NCI-H2081 (cell line): Measurements from ENCODE around the gene ACVR1B.

Source experiments
- DNase-seq, 2 experiments: peaks; one replicate each; lab custom pipeline; 2025; lab: John Stamatoyannopoulos, UW

Gene ACVR1B

DNA sequence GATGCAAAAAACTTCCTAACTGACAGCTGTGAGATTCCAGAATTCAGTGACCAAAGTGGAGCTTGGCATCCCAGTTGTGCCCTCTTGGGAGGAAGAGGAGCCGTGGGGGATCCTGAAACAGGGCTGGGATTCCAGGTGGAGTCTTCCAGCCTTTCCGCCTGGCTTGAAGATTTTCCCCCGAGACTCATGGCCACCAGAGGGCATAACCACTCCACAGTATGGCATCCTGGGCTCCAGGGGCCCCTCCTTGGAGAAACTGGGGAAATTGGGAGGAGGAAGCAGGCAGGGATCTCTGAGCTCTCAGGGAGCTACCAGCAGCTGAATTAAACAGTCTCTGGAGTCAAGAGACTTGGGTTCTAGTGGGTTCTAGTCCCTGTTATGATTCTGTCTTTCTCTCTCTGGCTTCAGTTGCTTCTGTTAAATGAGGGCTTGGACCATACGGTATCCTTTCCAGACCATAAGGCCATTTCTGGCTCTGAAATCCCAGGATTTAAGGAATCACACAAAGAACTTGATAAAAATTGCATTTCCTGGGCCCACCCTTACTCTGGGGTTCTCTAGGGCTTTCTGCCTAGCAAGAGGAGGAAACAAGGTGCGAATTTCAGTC, 52.6 kb downstream of the ACVR1B start:
- DNase-seq, result peak; percentile 76

DNA sequence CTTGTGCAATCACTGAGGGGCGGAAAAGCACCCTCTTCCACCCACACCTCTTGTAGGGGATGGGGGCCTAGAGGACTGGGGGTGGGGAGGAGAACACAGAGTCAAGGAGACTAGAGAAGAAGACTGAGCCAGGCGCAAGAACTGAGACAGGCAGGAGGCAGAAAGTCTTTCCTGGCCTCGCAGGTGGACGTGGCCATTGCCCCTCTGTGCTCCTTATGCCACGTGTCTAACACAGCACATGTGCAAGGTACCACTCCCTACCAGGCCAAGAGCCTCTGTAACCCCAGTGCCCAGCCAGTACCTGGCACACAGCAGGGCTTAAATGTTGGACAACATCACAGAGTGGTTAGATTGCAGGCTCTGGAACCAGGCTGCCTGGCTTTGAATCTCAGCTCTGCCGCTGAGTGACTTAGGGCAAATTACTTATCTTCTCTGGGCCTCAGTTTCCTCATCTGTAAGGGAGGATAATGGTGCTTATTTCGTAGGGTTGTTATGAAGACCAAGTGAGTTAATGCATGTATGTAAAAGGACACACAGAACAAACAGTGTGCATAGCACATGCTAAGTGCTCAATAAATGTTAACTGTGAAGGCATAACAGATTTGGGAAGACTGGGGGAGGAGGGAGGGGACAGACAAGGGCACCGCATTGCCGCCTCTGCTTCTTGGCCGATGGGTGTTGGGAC, 53.9 kb downstream of the ACVR1B start:
- no peak for DNase-seq

DNA sequence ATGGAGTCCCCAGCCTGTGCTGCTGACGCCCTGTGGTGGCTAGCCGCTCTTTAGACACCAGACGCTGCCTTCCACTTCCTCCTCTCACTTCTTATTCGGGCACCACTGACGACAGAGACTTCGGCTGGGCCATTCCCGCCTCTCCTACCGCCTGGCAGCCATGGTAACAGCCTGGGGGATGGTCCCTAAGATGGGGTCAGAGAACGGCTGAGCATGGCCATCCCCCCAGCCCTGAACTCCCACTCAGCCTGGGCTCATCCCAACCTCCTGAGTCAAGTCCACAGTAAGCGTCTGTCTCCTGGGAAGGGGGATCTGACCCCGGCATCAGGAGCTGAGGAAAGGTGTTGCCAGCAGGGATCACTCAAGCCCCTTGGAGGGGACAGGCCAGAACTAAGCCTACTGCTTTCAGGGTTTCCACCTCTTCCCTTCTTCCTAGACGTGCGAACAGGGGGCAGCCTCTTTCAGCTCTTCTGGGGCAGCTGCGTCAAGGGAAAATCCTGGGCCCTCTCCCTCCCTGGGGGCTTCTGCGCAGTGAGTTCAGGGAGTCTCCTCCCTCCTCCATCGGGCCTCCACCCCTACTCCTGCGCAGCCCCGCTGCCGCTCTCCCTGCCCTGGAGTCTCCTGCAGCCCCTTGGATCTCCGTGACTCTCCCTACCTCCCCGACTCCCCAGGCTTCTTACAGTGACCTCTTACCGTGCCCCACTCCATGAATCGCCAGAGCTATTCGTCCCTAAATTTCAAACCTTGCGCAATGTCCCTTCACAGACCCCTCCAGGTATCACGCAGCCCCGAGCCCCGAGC, 54.6 kb downstream of the ACVR1B start:
- no peak for DNase-seq

DNA sequence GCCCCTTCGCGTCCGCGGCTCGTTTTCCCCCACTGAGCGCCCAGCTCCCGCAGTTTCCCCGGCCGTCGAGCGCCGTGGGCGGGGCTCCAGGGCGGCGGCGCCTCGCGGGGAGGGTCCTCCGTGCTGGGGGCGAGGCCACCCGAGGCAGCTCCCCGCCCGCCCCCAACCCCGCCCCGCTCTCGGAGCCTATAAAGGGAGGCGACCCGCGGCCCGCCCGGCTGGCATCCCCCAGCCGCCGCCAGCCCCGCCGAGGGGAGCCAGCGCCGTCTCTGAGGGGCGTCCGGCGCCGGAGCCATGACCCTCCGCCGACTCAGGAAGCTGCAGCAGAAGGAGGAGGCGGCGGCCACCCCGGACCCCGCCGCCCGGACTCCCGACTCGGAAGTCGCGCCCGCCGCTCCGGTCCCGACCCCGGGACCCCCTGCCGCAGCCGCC, 55.2 kb downstream of the ACVR1B start, which contains the start of gene TAMALIN:
Gene TAMALIN (plus strand): TSS at position 221 of the 432 bp plus-strand sequence. CDS start 74 bp downstream, at position 295.
- DNase-seq, result peak; percentile 63 to 71

DNA sequence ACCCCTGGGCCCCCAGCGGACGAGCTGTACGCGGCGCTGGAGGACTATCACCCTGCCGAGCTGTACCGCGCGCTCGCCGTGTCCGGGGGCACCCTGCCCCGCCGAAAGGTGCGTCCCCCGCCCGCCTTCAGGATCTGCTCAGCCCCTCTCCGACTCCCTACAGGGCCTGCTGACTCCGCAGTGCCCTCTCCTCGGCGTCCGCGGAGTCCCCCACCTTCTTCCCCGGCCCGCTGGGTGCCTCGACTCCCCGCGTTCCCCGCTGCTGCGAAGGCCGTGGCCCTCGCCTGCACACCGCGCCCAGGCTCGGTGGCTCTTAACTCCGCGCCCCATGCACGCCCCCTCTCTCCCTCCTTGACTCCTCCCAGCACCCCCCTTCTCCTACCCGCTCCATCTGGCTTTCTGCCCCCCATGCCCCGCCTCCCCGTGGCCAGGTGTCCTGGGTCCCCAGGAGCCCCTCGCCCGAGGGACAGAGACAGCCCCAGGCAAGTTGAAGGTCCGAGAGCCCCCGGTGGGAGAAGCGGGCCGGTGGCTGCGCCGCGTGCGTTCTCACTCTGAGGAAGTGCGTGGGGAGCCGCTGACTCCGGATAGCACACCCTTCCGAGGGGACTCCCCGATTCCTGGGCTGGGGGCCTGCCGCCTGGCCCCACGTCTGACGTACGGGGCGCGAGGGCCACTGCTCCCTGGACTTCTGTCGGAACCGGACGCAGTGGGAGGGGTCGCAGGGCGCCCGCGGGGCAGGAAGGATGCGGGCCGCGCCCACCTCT, 55.8 kb downstream of the ACVR1B start:
- no peak for DNase-seq

DNA sequence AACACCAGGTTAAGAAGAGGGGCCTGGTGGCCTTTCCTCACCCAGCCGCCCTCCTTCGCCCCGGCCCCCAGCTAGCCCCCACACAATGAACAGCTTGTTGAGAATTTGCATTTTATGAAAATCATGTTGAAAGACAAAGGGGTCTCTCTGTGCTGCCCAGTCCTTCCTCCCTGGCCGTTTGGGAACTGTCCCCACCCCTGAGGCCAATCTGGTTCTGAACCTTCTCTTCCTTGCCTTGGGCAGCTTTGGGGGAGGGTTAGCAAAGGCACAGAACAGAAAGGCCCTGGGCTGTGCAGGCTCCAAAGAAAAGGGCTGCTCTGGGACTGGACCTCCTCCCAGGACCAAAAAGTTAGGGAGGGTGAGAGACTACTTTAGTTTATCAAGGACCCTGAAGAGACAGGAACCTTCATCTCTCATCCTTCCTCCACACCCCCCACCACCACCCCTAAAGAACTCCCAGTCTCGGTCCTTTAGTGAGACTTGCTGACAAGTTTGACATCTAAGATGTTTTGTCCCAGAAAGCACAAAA, 56.5 kb downstream of the ACVR1B start:
- no peak for DNase-seq

DNA sequence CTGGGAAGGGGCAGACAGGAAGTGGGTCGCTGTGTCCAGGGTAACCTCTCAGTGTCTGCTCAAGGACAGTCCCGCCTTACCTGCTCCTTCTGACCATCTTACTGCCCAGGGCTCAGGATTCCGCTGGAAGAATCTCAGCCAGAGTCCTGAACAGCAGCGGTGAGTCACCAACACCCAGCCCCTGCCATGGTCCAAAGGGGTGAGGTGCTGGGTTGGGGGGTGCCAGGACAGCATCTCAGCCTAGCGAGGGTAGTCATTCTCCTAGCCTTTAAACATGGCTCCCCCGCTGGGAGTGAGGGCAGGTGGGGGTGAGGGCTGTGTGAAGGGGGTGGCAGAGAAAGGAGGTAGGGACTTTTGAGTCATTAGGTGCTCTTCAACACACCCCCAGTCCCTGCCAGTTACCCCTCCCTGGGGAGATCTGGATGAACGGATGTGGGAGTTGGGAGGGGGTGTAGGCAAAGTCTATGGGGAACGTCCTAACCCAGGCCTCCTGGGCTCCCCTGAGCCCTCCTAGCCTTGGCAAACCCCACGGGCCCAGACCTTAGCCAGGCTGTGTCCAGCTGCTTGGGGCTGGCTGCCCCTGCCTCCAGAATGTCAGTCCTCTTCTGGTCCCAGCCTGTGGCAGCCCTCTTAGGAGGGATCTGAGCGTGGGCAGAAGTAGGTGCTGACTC, 57.7 kb downstream of the ACVR1B start:
- DNase-seq, result no peak

DNA sequence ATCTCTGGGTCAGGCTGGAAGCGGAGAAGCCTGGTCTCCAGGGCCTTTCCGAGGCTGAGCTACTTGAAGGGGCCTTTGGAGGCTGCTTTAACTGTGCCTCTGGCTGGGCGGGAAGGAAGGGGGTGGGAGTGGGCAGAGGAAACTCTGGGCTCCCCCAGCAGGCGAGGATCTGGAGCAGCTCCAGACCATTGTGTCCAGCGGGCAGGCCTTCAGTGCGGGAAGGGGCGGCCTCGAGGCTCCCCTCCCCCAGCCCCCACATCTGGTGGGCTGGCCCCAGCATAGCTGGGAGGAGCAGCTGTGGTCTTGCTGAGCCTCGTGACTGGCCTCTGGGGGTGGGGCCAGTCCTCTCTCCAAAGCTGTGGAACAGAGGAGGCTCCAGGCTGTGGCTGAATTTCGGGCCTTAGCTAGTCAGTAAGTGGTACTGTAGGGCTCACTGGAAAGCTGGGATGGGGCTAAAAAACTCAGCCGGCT, 58.7 kb downstream of the ACVR1B start:
- DNase-seq, result peak in 1 of 2 experiments; percentile 46

DNA sequence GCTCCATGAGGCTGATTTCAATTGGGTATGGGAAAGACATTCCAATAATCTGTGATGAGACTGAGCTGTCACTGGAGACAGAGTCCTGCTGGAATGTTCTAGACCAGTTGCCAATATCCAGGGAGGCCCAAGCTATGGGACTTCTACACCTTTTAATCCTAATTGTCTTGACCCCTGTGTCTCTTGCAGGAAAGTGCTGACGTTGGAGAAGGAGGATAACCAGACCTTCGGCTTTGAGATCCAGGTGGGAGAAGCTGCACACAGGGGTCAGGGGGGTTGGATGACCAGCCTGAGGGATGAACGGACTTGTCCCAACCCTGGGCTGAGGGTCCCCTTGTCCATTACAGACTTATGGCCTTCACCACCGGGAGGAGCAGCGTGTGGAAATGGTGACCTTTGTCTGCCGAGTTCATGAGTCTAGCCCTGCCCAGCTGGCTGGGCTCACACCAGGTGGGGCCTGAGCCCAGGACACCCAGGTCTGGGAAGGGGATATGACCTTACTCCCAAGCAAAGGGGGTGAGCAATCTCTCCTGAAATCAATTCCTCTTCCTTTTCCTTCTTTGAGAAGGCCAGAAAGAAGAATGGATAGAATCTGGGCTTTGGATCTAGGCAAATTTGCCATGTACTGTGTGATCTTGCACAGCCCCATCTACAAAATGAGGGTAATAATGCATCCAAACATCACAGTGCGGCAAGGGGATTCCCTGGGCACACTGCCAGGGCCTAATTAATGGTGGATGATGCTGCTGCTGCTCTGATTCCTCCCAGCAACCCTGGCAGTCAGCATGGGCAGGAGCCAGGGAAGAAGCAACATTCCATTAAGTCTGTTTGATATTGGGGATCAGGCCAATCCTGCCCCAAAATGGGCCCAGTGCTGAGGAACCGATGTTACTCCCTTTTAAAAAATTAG, 59.4 kb downstream of the ACVR1B start:
- peak; percentile 63 to 79 for DNase-seq

DNA sequence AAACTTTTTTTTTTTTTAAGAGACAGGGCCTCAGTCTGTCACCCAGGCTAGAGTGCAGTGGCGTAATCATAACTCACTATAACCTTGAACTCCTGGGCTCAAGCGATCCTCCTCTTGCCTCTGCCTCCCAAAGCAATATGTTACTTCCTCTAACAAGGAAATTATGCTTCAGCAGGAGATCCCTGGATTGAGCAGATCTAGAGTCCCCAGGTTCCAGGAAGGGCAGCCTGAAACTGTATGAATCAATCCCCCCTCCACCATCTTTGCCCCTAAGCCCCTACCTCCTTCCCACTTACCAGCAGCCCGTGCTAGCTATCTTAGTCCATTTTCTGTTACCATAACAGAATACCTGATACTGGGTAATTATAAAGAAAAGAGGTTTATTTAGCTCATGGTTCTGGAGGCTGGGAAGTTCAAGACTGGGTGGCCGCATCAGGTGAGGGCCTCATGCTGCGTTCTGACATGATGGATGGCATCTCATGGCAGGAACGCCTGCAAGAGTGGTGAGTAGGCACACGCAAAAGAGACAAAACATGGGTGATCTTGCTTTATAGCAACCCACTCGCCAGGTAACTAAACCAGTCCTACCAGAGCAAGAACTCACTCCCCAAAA, 60.2 kb downstream of the ACVR1B start:
- no peak for DNase-seq

DNA sequence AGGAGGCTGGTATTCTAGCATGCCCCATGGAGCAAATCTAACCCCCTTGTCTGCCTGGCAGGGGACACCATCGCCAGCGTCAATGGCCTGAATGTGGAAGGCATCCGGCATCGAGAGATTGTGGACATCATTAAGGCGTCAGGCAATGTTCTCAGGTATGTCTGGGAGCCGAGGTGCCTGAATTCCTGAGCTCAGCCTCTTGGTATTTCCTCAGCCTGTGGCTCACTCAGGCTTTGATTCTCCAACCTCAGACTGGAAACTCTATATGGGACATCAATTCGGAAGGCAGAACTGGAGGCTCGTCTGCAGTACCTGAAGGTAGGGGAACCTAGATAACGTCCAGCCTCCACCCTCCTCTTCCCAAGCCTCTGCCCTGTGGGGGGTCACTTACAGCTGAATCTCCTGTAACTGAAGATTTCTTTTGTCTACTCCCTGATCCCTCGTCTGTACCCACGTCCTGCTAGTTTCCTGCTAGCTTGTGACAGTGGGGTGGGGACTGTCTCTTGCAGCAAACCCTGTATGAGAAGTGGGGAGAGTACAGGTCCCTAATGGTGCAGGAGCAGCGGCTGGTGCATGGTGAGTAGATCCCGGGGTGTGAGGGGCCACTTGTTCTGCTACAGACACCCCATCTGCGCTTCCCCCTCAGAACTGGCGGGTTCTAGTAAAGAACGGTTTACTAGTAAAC, 62.3 kb downstream of the ACVR1B start:
- no peak for DNase-seq

DNA sequence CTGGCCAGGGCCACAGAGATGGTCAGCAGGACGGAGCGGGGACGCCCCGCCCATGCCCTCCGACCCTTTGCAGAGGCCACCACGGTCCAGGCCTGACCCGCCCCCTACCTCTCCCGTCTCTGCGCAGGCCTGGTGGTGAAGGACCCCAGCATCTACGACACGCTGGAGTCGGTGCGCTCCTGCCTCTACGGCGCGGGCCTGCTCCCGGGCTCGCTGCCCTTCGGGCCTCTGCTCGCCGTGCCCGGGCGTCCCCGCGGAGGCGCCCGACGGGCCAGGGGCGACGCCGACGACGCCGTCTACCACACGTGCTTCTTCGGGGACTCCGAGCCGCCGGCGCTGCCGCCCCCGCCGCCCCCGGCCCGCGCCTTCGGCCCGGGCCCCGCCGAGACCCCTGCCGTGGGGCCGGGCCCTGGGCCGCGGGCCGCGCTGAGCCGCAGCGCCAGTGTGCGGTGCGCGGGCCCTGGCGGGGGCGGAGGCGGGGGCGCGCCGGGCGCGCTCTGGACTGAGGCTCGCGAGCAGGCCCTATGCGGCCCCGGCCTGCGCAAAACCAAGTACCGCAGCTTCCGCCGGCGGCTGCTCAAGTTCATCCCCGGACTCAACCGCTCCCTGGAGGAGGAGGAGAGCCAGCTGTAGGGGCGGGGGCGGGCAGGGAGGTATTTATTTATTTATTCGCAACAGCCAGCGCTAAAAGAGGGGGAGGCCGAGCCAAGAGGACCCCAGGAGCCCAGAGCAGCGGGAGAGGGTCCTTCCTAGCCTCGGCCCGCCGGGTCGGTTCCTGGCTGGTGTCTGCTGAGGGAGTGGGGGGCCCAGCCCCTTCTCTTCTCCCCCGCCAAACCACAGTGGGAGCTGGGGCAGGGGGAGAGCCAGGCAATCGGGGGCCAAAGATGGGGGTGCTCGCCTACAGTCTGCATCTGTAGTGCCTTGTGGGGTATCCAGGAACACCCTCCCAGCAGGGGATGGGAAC, 63.4 kb downstream of the ACVR1B start:
- no peak for DNase-seq

DNA sequence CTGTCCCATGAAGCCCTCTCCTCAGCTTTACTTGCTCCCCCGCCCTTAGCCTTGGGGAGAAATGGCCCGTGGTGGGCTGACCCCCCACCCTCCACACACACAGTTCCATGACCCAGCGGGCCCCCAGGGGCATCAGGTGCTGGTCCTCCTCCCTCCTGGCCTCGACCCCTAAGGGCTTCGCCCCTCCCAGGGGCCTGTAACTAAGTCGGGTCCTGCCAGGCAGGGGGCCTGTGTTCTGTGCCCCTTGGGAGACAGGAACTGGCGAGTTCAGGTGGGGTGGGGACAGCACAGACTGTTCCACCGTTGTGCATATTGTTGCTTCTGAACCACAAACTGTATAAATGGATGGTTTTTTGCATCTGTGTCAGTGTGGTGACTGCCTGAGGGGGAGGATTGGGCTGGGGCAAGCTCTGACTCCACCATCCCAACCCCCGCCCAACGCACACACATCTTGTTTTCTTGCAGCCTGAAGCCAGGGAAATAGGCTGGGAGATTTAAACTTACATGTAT, 64.1 kb downstream of the ACVR1B start:
- DNase-seq, result no peak

DNA sequence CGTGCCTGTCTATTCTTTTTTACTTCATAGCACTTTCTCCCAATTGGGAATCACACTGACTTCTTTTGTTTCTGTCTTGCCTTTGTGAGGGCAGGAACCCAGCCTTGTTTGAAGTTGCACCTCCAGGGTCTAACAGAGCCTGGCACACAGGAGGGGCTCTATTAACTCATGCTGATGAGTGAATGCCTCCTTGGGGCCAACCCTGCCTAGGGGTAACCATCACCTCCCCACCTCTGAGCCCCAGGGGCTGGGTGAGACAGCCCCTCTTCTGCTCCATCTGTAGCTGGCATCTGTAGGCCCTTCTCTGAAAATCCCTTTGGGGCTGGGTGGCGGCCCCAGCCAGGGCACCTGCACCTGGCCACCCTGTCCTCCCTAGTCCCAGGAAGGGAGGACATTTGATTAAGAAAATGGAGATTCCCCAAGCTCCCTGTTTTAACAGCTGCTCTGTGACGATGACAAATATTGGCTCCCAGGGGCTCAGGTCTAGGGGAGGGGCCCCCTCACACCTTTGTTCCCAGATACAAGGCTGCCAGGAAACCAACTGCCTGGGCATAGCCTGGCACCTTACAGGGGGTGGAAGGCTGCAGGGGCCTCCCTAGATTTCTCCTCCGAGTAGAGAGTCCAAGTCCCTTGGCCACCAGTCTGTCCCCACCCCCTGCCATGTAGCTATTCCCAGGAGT, 67.1 kb downstream of the ACVR1B start:
- peak; percentile 90 to 96 for DNase-seq

DNA sequence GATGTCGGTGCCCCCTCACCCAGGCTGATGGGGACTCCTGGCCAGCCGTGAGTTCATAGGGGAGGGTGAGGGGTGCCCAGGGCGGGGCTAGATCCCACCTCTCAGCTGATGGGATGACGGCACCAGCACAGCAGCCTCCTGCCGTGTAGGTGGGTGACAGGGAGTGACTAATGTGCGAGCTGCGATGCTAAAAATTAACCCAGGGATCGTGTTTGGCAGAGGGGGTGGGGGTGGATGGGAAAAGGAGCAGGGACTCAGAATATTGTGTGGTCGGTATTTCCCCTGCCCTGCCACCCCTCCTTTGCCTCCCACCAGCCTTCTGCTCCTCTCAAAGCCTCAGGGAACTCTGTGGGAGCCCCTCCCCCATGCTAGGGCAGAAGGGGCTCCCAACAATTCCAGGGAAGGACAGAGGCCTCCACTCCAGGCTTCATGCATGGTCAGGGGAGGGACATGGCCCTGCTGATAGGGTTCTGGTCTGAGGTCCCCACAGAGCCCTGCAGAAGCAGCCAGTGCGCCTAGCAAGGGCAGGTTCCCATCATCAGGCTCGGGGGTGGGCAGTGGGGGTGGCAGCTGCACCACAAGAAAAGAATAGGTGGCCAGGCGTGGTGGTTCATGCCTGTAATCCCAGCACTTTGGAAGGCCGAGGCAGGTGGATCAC, 67.7 kb downstream of the ACVR1B start:
- peak; percentile 70 to 90 for DNase-seq

DNA sequence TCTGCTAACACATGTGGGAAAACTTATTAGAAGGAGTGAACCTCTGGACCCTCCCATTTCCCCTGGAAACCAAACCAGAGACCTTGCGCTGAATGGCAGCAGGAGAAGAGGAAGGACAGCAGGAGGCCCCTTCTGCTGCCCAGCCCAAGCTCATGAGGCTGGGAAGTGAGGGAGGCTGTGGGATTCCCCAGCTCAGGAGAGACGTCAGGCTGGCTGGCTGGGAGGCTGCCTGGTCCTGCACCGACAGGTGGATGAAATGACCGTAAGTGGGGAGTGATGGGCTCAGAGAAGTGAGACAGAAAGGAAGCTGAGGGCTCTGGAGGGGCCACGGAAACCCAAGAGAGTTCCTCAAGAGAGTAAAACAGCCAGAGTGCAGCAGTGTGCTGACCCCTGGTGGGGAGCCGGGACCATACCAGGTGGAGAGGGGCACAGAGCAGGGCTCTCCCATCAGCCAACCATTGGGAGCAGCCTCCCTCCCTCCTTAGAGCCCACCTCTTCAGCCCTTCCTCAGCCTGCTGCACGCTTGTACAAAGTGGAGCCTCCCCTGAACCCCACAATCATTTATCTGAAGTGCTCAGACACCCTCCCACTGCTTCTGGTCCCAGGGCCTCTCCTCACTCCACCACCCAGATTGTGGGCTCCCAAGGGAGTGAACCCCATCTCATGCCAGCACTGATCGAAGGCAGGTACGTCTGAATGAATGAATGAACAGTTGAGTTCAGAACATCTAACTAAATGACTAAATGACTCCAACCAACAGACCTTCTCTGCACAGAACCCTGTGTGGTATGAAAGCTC, 69.2 kb downstream of the ACVR1B start:
- peak; percentile 58 to 68 for DNase-seq
